Epithelial cell of prostate (primary cell): ENCODE results near the gene CYP2J2.
A peak's percentile ranks its signal among the peaks of the same experiment; 100 is the strongest.
"Not testable (repeated sequence)": the region's sequence is repeated elsewhere in the genome, so short reads cannot be mapped to it uniquely, and the experiment has no call there.

ENCODE experiments used
- DNase-seq: peaks from one replicate; pipeline ENCODE4 v3.0.0-alpha.2; 2011; ENCODE audit warnings: low read depth, low spot score
- H3K27ac ChIP-seq: fragments of 450-650 bp; 2 replicates; pipeline ENCODE4 v1.5.1; 2017; ENCODE audit warnings: mild to moderate bottlenecking

Gene CYP2J2

GRCh38 chr1:59878370-59878769 lies 48.2 kb downstream of the CYP2J2 start:
- no peak for DNase-seq
- no peak overlapping the region for H3K27ac ChIP-seq

GRCh38 chr1:59877108-59877682 lies 49.4 kb downstream of the CYP2J2 start:
- no peak for DNase-seq
- H3K27ac ChIP-seq = no peak overlapping the region

GRCh38 chr1:59871746-59872145 lies 54.8 kb downstream of the CYP2J2 start:
- DNase-seq = no peak

GRCh38 chr1:59866462-59866861 lies 60.1 kb downstream of the CYP2J2 start:
- no peak overlapping the region for H3K27ac ChIP-seq
- no peak for DNase-seq

More at GRCh38 chr1:59871746-59872145, 54.8 kb downstream of the CYP2J2 start:
- H3K27ac ChIP-seq = no peak overlapping the region

- no peak for DNase-seq
Observed at GRCh38 chr1:59857679-59858354, 68.8 kb downstream of the CYP2J2 start.

GRCh38 chr1:59856725-59857338 lies 69.7 kb downstream of the CYP2J2 start:
- no peak for DNase-seq
- H3K27ac ChIP-seq = peak overlapping the region; percentile 33

More at GRCh38 chr1:59857679-59858354, 68.8 kb downstream of the CYP2J2 start:
- no peak overlapping the region for H3K27ac ChIP-seq

- DNase-seq, H3K27ac ChIP-seq: not testable (repeated sequence)
Observed at GRCh38 chr1:59855297-59855696, 71.3 kb downstream of the CYP2J2 start.

- DNase-seq = no peak
- no peak overlapping the region for H3K27ac ChIP-seq
Observed at GRCh38 chr1:59852117-59852516, 74.5 kb downstream of the CYP2J2 start.

- H3K27ac ChIP-seq = no peak overlapping the region
- DNase-seq = no peak
Observed at GRCh38 chr1:59846895-59847282, 79.7 kb downstream of the CYP2J2 start.

- H3K27ac ChIP-seq = no peak overlapping the region
- no peak for DNase-seq
Observed at GRCh38 chr1:59846209-59846894, 80.2 kb downstream of the CYP2J2 start.

- no peak overlapping the region for H3K27ac ChIP-seq
- DNase-seq = no peak
Observed at GRCh38 chr1:59845091-59845490, 81.5 kb downstream of the CYP2J2 start.
